Measurements from ENCODE around the gene CAPG. TPM values are rescaled to one million over a fixed set of nuclear protein-coding genes. Genes with fewer than 3 reads are reported as not detected.

CAPG gene
- total RNA-seq, 1 experiment from 2014 or later, result 117 TPM

GRCh38 chr2:85427300-85427835 is 17.2 kb upstream of the CAPG start (continued):
- no peak for TF ChIP-seq PREB (CRISPR knock-in tag; IDR thresholded peaks at IDR 0.05; ENCODE audit: borderline replicate concordance)
- TF ChIP-seq STAT6 (CRISPR knock-in tag; conservative IDR thresholded peaks at IDR 0.05; ENCODE audit: low read depth), result no peak
- no peak for TF ChIP-seq MYBL2 (CRISPR knock-in tag; IDR thresholded peaks at IDR 0.05)
- no peak for TF ChIP-seq ZNF532 (CRISPR knock-in tag; IDR thresholded peaks at IDR 0.05; ENCODE audit: borderline replicate concordance)
- no peak for TF ChIP-seq ESRRA (CRISPR knock-in tag; IDR thresholded peaks at IDR 0.05; ENCODE audit: borderline replicate concordance)
- no peak for TF ChIP-seq SP1 (CRISPR knock-in tag; conservative IDR thresholded peaks at IDR 0.05)

GRCh38 chr2:85425588-85425987 is 15.4 kb upstream of the CAPG start:
- ATAC-seq (no peak), DNase-seq (ENCODE audit: low spot score) (no peak)
- TF ChIP-seq ZNF317 (CRISPR knock-in tag; IDR thresholded peaks at IDR 0.05; ENCODE audit: borderline replicate concordance, low read depth) (no peak), PRRX2 (CRISPR knock-in tag; IDR thresholded peaks at IDR 0.05) (no peak), FOXJ3 (CRISPR knock-in tag; IDR thresholded peaks at IDR 0.05; ENCODE audit: borderline replicate concordance) (no peak), CTCF (IDR thresholded peaks at IDR 0.05) (no peak), CBFB (CRISPR knock-in tag; IDR thresholded peaks at IDR 0.05; ENCODE audit: low read depth) (no peak), CREB1 (CRISPR knock-in tag; IDR thresholded peaks at IDR 0.05) (no peak), NR3C1 (CRISPR knock-in tag; conservative IDR thresholded peaks at IDR 0.05; ENCODE audit: low read depth) (no peak), MXD4 (CRISPR knock-in tag; IDR thresholded peaks at IDR 0.05; ENCODE audit: borderline replicate concordance) (no peak), RORB (CRISPR knock-in tag; IDR thresholded peaks at IDR 0.05) (no peak), ZNF512 (CRISPR knock-in tag; IDR thresholded peaks at IDR 0.05; ENCODE audit: borderline replicate concordance) (no peak)
- no peaks in the 10 kb centered on the region for H3K36me3 Mint-ChIP-seq
- POLR2A ChIA-PET, result interaction anchor here (0.5 to 1.3 kb wide), 2 partner anchors 113 to 143 kb away, joined by 4 read pairs; partner anchors contain the start of gene MAT2A
- H3K27ac Mint-ChIP-seq, result no peak overlapping the region
- H3K4me3 Mint-ChIP-seq, result no peak overlapping the region
- H3K9me3 Mint-ChIP-seq, result no peaks in the 10 kb centered on the region
- peaks cover 41% of the 10 kb centered on the region for H3K4me1 Mint-ChIP-seq
- H3K27me3 Mint-ChIP-seq (ENCODE audit: low read depth), result peaks cover 21% of the 10 kb centered on the region
- CTCF ChIA-PET, result interaction anchor here (0.9 to 1.0 kb wide), 2 partner anchors 12 to 126 kb away, joined by 3 to 4 read pairs; no protein-coding TSS in a partner anchor

Data from WTC11 (cell line).